ENCODE data around the gene MRPL33. TPM values are rescaled to one million over a fixed set of nuclear protein-coding genes. Genes with fewer than 3 reads are reported as not detected.

The MRPL33 gene
- total and polyA plus RNA-seq, 2 experiments from 2014 or later = 80.5 to 310 TPM

DNA sequence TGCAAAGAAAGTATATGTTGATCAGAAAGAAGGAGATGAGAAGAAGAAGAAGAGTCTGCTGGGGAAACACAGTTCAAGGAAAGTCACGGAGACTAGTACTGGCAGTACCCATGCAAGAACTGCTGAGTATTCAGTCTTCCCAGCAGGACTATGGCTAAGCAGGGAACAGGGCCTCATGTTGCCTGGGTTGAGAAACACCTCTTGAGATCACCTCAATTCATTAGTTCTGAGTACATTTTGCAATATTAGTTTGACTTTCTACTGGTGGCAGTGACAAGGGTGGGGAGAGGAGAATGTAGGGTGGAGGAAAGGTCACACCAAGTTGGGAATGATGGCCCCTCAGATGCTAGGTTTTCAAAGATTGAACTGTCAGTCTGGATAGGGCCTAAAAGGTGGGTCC, 50.5 kb downstream of the MRPL33 start (continued):
- TF ChIP-seq, protein P1, sequence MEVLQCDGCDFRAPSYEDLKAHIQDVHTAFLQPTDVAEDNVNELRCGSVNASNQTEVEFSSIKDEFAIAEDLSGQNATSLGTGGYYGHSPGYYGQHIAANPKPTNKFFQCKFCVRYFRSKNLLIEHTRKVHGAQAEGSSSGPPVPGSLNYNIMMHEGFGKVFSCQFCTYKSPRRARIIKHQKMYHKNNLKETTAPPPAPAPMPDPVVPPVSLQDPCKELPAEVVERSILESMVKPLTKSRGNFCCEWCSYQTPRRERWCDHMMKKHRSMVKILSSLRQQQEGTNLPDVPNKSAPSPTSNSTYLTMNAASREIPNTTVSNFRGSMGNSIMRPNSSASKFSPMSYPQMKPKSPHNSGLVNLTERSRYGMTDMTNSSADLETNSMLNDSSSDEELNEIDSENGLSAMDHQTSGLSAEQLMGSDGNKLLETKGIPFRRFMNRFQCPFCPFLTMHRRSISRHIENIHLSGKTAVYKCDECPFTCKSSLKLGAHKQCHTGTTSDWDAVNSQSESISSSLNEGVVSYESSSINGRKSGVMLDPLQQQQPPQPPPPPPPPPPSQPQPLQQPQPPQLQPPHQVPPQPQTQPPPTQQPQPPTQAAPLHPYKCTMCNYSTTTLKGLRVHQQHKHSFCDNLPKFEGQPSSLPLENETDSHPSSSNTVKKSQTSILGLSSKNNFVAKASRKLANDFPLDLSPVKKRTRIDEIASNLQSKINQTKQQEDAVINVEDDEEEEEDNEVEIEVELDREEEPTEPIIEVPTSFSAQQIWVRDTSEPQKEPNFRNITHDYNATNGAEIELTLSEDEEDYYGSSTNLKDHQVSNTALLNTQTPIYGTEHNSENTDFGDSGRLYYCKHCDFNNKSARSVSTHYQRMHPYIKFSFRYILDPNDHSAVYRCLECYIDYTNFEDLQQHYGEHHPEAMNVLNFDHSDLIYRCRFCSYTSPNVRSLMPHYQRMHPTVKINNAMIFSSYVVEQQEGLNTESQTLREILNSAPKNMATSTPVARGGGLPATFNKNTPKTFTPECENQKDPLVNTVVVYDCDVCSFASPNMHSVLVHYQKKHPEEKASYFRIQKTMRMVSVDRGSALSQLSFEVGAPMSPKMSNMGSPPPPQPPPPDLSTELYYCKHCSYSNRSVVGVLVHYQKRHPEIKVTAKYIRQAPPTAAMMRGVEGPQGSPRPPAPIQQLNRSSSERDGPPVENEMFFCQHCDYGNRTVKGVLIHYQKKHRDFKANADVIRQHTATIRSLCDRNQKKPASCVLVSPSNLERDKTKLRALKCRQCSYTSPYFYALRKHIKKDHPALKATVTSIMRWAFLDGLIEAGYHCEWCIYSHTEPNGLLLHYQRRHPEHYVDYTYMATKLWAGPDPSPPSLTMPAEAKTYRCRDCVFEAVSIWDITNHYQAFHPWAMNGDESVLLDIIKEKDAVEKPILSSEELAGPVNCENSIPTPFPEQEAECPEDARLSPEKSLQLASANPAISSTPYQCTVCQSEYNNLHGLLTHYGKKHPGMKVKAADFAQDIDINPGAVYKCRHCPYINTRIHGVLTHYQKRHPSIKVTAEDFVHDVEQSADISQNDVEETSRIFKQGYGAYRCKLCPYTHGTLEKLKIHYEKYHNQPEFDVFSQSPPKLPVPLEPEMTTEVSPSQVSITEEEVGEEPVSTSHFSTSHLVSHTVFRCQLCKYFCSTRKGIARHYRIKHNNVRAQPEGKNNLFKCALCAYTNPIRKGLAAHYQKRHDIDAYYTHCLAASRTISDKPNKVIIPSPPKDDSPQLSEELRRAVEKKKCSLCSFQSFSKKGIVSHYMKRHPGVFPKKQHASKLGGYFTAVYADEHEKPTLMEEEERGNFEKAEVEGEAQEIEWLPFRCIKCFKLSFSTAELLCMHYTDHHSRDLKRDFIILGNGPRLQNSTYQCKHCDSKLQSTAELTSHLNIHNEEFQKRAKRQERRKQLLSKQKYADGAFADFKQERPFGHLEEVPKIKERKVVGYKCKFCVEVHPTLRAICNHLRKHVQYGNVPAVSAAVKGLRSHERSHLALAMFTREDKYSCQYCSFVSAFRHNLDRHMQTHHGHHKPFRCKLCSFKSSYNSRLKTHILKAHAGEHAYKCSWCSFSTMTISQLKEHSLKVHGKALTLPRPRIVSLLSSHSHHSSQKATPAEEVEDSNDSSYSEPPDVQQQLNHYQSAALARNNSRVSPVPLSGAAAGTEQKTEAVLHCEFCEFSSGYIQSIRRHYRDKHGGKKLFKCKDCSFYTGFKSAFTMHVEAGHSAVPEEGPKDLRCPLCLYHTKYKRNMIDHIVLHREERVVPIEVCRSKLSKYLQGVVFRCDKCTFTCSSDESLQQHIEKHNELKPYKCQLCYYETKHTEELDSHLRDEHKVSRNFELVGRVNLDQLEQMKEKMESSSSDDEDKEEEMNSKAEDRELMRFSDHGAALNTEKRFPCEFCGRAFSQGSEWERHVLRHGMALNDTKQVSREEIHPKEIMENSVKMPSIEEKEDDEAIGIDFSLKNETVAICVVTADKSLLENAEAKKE (CRISPR knock-in tag; IDR thresholded peaks at IDR 0.05) = no peak

DNA sequence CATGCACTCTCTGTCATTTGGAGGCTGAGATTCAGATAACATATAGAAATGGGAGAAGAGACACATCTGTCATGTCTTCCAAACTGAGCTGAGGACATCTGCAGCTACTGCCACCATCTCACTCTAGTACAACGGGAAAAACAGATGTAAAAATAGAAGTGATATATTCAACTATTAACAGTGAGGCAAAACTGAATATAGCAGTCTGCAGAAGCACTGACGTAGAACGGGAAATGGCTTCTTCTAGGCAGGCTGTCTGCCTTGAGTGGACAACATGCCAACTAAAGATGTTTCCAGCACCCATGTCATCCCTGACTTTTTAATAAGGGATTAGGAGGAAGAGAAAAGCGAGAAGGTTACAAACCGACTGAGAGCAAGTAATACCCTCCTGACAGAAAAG, 51.6 kb downstream of the MRPL33 start:
- no peak overlapping the region for H3K27ac Mint-ChIP-seq
- Histone ChIP-seq H3K27me3 (ENCODE audit: insufficient read depth) (no peaks in the 10 kb centered on the region), H2AFZ (no peak overlapping the region), H3K36me3 (ENCODE audit: insufficient read depth) (no peaks in the 10 kb centered on the region), H4K20me1 (replicated peaks; ENCODE audit: insufficient read depth) (no peaks in the 10 kb centered on the region), H3K4me1 (ENCODE audit: insufficient read depth) (no peaks in the 10 kb centered on the region), H3F3A (replicated peaks; ENCODE audit: low read depth) (no peaks in the 10 kb centered on the region), H3K4me3 (no peak overlapping the region), H3K27ac (ENCODE audit: low read depth) (no peak overlapping the region), H3K79me2 (replicated peaks; ENCODE audit: insufficient read depth) (no peaks in the 10 kb centered on the region), H3K4me2 (no peak overlapping the region), H3K9me2 (ENCODE audit: insufficient read depth) (no peaks in the 10 kb centered on the region)
- DNase-seq (ENCODE audit: low spot score) (no peak), ATAC-seq (no peak)
- H3K9me3 Mint-ChIP-seq = peaks cover 15% of the 10 kb centered on the region; the same call in 2 of the 3 replicates
- no peak overlapping the region for H3K4me3 Mint-ChIP-seq
- 0 out of 3 replicates have a peak, but pooled peaks cover 2% of the 10 kb centered on the region for H3K36me3 Mint-ChIP-seq (ENCODE audit: low read depth)
- H3K27me3 Mint-ChIP-seq (ENCODE audit: insufficient read depth, low read depth, poor library complexity) = peaks cover 2% of the 10 kb centered on the region
- no peaks in the 10 kb centered on the region; the same call in 2 of the 3 replicates for H3K4me1 Mint-ChIP-seq
- TF ChIP-seq EZH2phosphoT487 (IDR thresholded peaks at IDR 0.05; ENCODE audit: unreplicated experiment) (no peak), ZNF331 (CRISPR knock-in tag; IDR thresholded peaks at IDR 0.05; ENCODE audit: low read depth) (no peak), CREB1 (CRISPR knock-in tag; IDR thresholded peaks at IDR 0.05; ENCODE audit: low read depth) (no peak), POLR2AphosphoS5 (IDR thresholded peaks at IDR 0.05; ENCODE audit: low read depth) (no peak), EZH2 (IDR thresholded peaks at IDR 0.05; ENCODE audit: low read depth, unreplicated experiment) (no peak), NANOG (IDR thresholded peaks at IDR 0.05; ENCODE audit: borderline replicate concordance) (no peak), STAT1 (IDR thresholded peaks at IDR 0.05; ENCODE audit: unreplicated experiment) (no peak)
- TF ChIP-seq, protein P2, sequence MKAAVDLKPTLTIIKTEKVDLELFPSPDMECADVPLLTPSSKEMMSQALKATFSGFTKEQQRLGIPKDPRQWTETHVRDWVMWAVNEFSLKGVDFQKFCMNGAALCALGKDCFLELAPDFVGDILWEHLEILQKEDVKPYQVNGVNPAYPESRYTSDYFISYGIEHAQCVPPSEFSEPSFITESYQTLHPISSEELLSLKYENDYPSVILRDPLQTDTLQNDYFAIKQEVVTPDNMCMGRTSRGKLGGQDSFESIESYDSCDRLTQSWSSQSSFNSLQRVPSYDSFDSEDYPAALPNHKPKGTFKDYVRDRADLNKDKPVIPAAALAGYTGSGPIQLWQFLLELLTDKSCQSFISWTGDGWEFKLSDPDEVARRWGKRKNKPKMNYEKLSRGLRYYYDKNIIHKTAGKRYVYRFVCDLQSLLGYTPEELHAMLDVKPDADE (IDR thresholded peaks at IDR 0.05) = no peak
- TF ChIP-seq, protein P1 (CRISPR knock-in tag; IDR thresholded peaks at IDR 0.05) = no peak
